ENCODE results near the gene PCDHAC1. TPM values are rescaled to one million over a fixed set of nuclear protein-coding genes. Genes with fewer than 3 reads are reported as not detected.

PCDHAC1 gene
- total RNA-seq, 1 experiment from 2014 or later = 1.0 TPM

GRCh38 chr5:140962190-140962589 lies 36.1 kb downstream of the PCDHAC1 start:
- Histone ChIP-seq H4K20me1 (ENCODE audit: insufficient read depth) (no peaks in the 10 kb centered on the region), H3K4me2 (ENCODE audit: low read length) (no peak overlapping the region), H3K9ac (ENCODE audit: low read length) (no peak overlapping the region), H2AFZ (ENCODE audit: low read depth, low read length, poor library complexity, severe bottlenecking) (no peak overlapping the region), H3K79me2 (ENCODE audit: insufficient read depth, low read length) (no peaks in the 10 kb centered on the region), H3K9me3 (ENCODE audit: control insufficient read depth in 1 of 2, insufficient read depth in 1 of 2, low read depth in 1 of 2, low read length in 2 of 2) (no peaks in the 10 kb centered on the region), H3K4me1 (ENCODE audit: control insufficient read depth in 1 of 2, insufficient read depth in 2 of 2, low read length in 2 of 2) (peaks cover 9 to 19% of the 10 kb centered on the region in 2 experiments; a peak in 3 of 4 replicates), H3K27me3 (ENCODE audit: insufficient read depth, low read length) (no peaks in the 10 kb centered on the region), H3K9me2 (ENCODE audit: insufficient read depth) (no peaks in the 10 kb centered on the region), H3K36me3 (ENCODE audit: control insufficient read depth in 1 of 2, insufficient read depth in 2 of 2, low read length in 2 of 2) (no peaks in the 10 kb centered on the region), H3K27ac (ENCODE audit: low read depth, low read length) (no peak overlapping the region), H3K4me3 (replicated peaks in 1 of 2; ENCODE audit: low read depth in 1 of 2, low read length in 2 of 2) (no peak overlapping the region)
- no peak for TF ChIP-seq CEBPB (IDR thresholded peaks at IDR 0.05; ENCODE audit: low read depth)
- TF ChIP-seq ZFX (IDR thresholded peaks at IDR 0.05) = no peak
- no peak for TF ChIP-seq CBX3 (IDR thresholded peaks at IDR 0.05; ENCODE audit: low read depth)
- TF ChIP-seq POLR2A (IDR thresholded peaks at IDR 0.05; ENCODE audit: borderline replicate concordance, extremely low read depth, insufficient read depth, insufficient read length) = no peak
- no peak for TF ChIP-seq ZBTB33 (IDR thresholded peaks at IDR 0.05; ENCODE audit: extremely low read depth, insufficient replicate concordance, low read length)
- TF ChIP-seq SP1 (IDR thresholded peaks at IDR 0.05; ENCODE audit: low read depth) = no peak
- no peak for TF ChIP-seq ELF1 (IDR thresholded peaks at IDR 0.05; ENCODE audit: borderline replicate concordance, low read depth)
- RAD21 ChIA-PET (ENCODE audit: low non-redundant PET in 1 of 2, low total read pairs in 2 of 2, uncharacterized antibody in 2 of 2, unreplicated experiment in 2 of 2) = no interaction called here
- ATAC-seq (no peak), DNase-seq (ENCODE audit: low read depth, low spot score) (no peak)
- CTCF ChIA-PET = no interaction called here
- intact Hi-C loops (cut with micrococcal nuclease) = no loop called here
- BruUV-seq (replicated peaks) = no TSS peak
- POLR2A ChIA-PET = no interaction called here

GRCh38 chr5:140964356-140964755 lies 38.3 kb downstream of the PCDHAC1 start:
- ChIA-PET POLR2A (interaction anchor here (1.1 kb wide), 1 partner anchor 654 kb away, joined by 3 read pairs; the partner anchor contains the start of gene DIAPH1), CTCF (no interaction called here), RAD21 (ENCODE audit: low non-redundant PET in 1 of 2, low total read pairs in 2 of 2, uncharacterized antibody in 2 of 2, unreplicated experiment in 2 of 2) (no interaction called here)
- no peak for ATAC-seq
- intact Hi-C loops (cut with micrococcal nuclease) = no loop called here
- H3K4me3 ChIP-seq (replicated peaks in 1 of 2; ENCODE audit: low read depth in 1 of 2, low read length in 2 of 2) = no peak overlapping the region
- H4K20me1 ChIP-seq (ENCODE audit: insufficient read depth) = no peaks in the 10 kb centered on the region
- H3K36me3 ChIP-seq (ENCODE audit: control insufficient read depth in 1 of 2, insufficient read depth in 2 of 2, low read length in 2 of 2) = no peaks in the 10 kb centered on the region
- no peaks in the 10 kb centered on the region for H3K79me2 ChIP-seq (ENCODE audit: insufficient read depth, low read length)
- H3K9ac ChIP-seq (ENCODE audit: low read length) = no peak overlapping the region
- no peaks in the 10 kb centered on the region for H3K9me3 ChIP-seq (ENCODE audit: control insufficient read depth in 1 of 2, insufficient read depth in 1 of 2, low read depth in 1 of 2, low read length in 2 of 2)
- H3K27ac ChIP-seq (ENCODE audit: low read depth, low read length) = no peak overlapping the region
- no peaks in the 10 kb centered on the region for H3K27me3 ChIP-seq (ENCODE audit: insufficient read depth, low read length)
- no TSS peak for BruUV-seq (replicated peaks)
- H3K4me2 ChIP-seq (ENCODE audit: low read length) = no peak overlapping the region
- no peaks in the 10 kb centered on the region for H3K9me2 ChIP-seq (ENCODE audit: insufficient read depth)
- no peak for DNase-seq (ENCODE audit: low read depth, low spot score)
- H2AFZ ChIP-seq (ENCODE audit: low read depth, low read length, poor library complexity, severe bottlenecking) = no peak overlapping the region
- peaks cover 9 to 19% of the 10 kb centered on the region in 2 experiments; a peak in 3 of 4 replicates for H3K4me1 ChIP-seq (ENCODE audit: control insufficient read depth in 1 of 2, insufficient read depth in 2 of 2, low read length in 2 of 2)
- no peak for TF ChIP-seq MAX (IDR thresholded peaks at IDR 0.05)
- TF ChIP-seq ELF1 (IDR thresholded peaks at IDR 0.05; ENCODE audit: borderline replicate concordance, low read depth) = no peak
- no peak for TF ChIP-seq REST (IDR thresholded peaks at IDR 0.05; ENCODE audit: low read depth)
- TF ChIP-seq CTCF (IDR thresholded peaks at IDR 0.05 in 2 of 3, conservative IDR thresholded peaks at IDR 0.05 in 1 of 3; ENCODE audit: borderline replicate concordance in 1 of 3, insufficient read depth in 1 of 3, low read depth in 2 of 3, low read length in 2 of 3) = no peak
- TF ChIP-seq CBX3 (IDR thresholded peaks at IDR 0.05; ENCODE audit: low read depth) = no peak
- no peak for TF ChIP-seq CEBPB (IDR thresholded peaks at IDR 0.05; ENCODE audit: low read depth)
- TF ChIP-seq POLR2AphosphoS5 (IDR thresholded peaks at IDR 0.05; ENCODE audit: low read depth, low read length) = no peak
- TF ChIP-seq SP1 (IDR thresholded peaks at IDR 0.05; ENCODE audit: low read depth) = no peak
- TF ChIP-seq SRF (IDR thresholded peaks at IDR 0.05; ENCODE audit: low read depth) = no peak
- no peak for TF ChIP-seq EGR1 (IDR thresholded peaks at IDR 0.05; ENCODE audit: low read depth)
